GM19240 (cell line): ENCODE measurements around the gene SLC8A3.

Source experiments
- DNase-seq: peaks from one replicate; pipeline ENCODE4 v3.0.0; 2011; ENCODE audit warnings: low spot score; ENCODE audit not compliant: insufficient read length

SLC8A3 gene

GRCh38 chr14:70069186-70069585 is 119.6 kb downstream of the SLC8A3 start:
- DNase-seq: no peak

GRCh38 chr14:70067810-70068209 is 120.9 kb downstream of the SLC8A3 start:
- no peak for DNase-seq

GRCh38 chr14:70064136-70064865 is 124.5 kb downstream of the SLC8A3 start:
- no peak for DNase-seq

- no peak for DNase-seq
These were observed 127.6 kb downstream of the SLC8A3 start for GRCh38 chr14:70061108-70061507.

- no peak for DNase-seq
These were observed 129.2 kb downstream of the SLC8A3 start for GRCh38 chr14:70059545-70059944.

- DNase-seq: no peak
These were observed 131.1 kb downstream of the SLC8A3 start for GRCh38 chr14:70057519-70058136.

- DNase-seq: no peak
These were observed 135.8 kb downstream of the SLC8A3 start for GRCh38 chr14:70052990-70053389.

GRCh38 chr14:70050136-70050535 is 138.6 kb downstream of the SLC8A3 start:
- no peak for DNase-seq

- DNase-seq: no peak
These were observed 139.1 kb downstream of the SLC8A3 start for GRCh38 chr14:70049605-70050004.

GRCh38 chr14:70048313-70048654 is 140.5 kb downstream of the SLC8A3 start:
- no peak for DNase-seq

- no peak for DNase-seq
These were observed 141.0 kb downstream of the SLC8A3 start for GRCh38 chr14:70047598-70048312.

- no peak for DNase-seq
These were observed 142.8 kb downstream of the SLC8A3 start for GRCh38 chr14:70045844-70046535.

- no peak for DNase-seq
These were observed 143.4 kb downstream of the SLC8A3 start for GRCh38 chr14:70045310-70045709.

GRCh38 chr14:70043001-70043400 is 145.8 kb downstream of the SLC8A3 start:
- no peak for DNase-seq

- DNase-seq: no peak
These were observed 152.1 kb downstream of the SLC8A3 start for GRCh38 chr14:70036665-70037064.

GRCh38 chr14:70034257-70034656 is 154.5 kb downstream of the SLC8A3 start:
- DNase-seq: no peak

GRCh38 chr14:70033561-70033960 is 155.2 kb downstream of the SLC8A3 start:
- no peak for DNase-seq

GRCh38 chr14:70033116-70033515 is 155.6 kb downstream of the SLC8A3 start:
- DNase-seq: no peak

- DNase-seq: no peak
These were observed 156.3 kb downstream of the SLC8A3 start for GRCh38 chr14:70032447-70032846.

- no peak for DNase-seq
These were observed 156.7 kb downstream of the SLC8A3 start for GRCh38 chr14:70032016-70032415.

GRCh38 chr14:70029296-70030132 is 159.2 kb downstream of the SLC8A3 start:
- DNase-seq: no peak
